ENCODE measurements around the gene ACOX3.
"Not testable (repeated sequence)": the region's sequence is repeated elsewhere in the genome, so short reads cannot be mapped to it uniquely, and the experiment has no call there.

The ACOX3 gene

DNA sequence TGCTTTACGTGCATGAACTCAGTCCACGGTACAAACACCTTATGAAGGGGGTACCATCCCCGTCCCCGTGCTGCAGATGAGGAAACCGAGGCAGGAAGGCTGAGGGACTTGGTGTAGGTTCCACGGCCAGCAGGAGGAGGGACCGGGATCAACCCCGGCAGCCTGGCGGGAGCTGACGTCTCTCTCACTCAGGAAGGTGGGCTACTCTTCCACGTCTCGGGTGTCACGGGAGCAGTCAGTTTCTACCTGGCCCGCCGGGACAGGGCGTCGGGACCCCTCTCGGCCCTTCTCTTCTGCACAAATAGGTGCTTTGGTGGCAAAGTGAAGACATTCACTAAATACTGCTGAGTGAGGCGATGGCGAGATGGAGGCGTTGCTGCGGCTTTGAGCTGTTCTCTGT, 53.3 kb downstream of the ACOX3 start:
- no peak for DNase-seq (ENCODE audit: low read depth in 3 of 3)

DNA sequence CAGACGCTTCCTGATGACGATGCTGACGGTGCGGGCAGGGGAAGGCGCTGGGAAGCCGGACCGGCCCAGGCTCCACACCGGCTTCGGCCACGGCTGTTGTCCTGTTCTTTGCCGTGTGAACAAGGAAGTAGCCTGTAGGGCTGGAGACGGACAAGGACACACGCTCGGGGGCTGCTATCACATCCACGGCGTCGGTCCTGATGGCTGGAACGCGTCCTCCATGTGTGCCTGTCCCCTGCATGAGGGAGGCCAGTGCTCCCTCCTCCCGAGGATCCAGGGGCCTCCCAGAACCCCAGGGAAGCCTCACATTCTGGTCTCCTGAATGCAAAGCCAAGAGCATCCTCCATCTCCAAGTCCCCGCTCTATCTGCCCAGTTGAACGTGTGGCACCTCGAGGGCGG, 53.8 kb downstream of the ACOX3 start:
- no peak for DNase-seq (ENCODE audit: low read depth in 3 of 3)

DNA sequence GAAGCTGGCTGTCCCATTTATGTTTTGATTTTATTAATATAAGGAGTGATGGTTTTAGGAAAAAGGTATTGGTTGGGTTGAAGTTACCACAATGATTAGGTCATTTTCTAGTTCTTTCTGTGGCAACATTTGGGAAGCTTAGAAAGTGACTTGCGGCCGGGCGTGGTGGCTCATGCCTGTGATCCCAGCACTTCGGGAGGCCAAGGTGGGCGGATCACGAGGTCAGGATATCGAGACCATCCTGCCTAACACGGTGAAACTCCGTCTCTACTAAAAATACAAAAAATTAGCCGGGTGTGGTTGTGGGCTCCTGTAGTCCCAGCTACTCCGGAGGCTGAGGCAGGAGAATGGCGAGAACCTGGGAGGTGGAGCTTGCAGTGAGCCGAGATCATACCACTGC, 54.4 kb downstream of the ACOX3 start:
- not testable (repeated sequence) for DNase-seq (ENCODE audit: low read depth in 3 of 3)

DNA sequence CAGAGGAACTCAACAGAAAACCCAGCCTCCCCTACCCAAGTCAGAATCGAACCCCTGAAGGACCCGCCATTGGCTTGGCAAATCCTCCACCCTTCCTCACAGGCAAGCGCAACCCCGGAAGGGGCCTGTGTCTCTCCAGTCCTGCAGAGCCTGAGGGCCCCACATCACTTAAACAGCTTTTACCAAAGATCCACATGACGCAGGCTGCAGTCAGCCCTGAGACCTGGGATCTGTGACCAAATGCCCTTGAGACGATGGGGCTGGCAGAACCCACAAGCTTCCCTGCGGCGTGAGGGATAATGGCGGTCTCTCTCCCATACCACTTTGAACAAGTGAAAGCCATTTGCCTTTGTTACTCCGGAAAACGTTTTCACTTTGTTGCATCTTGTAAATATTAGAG, 54.9 kb downstream of the ACOX3 start:
- DNase-seq (ENCODE audit: low read depth in 3 of 3) = no peak

DNA sequence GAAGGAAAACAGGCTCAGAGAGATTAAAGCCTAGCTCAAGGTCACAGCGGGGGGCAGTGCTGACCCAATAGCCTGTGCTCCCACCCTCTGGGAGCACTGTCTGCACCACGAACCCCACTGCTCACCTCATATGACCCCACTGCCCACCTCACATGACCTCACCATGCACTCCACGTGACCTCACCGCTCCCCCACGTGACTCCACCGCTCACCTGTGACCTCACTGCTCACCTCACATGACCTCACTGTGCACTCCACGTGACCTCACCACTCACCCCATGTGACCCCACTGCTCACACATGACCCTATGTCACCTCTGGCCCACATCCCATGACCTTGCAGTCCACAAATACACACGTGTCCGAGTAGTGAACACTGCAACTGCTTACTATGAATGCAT, 55.4 kb downstream of the ACOX3 start:
- no peak for DNase-seq (ENCODE audit: low read depth in 3 of 3)

DNA sequence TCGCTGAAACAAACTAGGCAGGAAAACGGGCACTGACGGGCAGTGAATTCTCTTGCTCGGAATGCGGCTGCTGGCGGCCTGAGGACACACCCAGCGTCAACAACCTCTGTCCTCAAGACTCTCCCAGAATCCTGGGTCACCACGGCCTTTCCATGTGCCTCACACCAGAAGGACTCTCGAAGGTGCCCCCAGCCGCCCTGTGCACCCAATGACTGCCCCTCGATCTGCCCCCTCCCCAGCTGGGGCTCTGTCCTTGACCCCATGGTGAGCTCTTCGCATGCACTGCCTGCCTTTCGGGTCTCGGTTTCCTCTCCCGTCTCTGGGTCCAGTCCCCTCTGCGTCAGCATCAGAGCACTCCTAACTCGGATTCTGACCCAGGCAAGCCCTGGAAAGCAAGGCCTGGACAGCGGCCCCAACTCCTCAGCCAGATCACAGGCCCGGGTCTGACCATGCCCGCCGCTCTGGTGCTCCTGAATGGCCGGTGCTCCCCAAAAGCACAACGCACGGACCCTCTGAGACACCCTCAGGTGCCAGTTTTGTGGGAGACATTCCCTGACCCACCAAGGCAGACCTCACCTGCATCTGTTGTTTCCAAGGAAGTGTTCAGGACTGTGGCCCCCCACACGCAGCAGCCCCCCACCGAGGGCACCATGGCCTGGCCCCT, 56.0 kb downstream of the ACOX3 start:
- no peak for DNase-seq (ENCODE audit: low read depth in 3 of 3)

DNA sequence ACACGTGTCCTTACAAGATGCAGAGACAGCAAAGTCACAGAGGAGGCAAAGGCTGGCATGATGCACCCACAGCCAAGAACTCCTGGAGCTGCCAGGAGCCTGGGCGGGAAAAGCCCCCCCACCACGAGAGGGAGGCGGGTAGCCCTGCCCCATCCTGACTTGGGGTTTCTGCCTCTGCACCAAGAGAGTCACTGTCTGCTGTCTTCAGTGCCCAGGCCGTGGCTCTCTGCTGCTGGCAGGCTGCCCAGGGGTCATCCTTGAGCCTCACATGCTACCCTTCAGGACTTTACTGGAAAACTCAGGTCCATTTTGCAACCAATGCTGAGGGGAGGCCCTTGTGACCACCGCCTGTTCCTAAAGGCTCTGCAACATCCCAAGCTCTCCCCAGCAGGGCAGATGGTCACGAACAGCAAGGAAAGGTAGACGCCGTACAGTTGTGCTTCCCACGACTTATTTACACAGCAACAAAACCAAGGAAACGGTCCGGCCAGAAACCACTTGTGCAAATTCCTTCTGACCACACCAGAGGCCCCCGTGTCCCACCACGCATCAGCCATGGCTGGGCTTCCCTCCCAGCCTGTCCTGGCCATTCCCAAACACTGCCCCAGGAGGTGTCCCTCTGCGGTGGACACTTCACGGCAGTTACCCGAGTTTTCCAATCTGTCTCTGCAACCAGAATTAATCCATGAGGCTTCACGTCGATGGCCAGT, 56.9 kb downstream of the ACOX3 start:
- no peak for DNase-seq (ENCODE audit: low read depth in 3 of 3)

DNA sequence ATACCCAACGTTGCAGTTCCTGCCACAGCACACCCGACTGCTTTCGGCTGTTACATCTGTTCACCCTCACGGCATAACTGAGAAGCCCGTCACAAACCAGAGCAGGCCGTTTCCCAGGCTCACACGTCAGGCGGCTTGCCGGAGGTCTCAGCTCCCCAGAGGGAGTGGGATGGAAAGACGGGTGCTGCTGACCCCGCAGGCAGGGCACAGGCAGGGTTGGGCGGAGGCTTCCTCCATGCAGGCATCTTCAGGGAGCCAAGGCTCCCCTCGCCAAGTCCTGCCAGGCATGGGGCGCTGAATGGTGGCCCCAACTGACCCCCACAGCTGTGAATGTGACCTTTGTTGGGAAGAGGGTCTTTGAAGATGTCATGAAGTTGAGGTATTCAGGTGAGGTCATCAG, 57.5 kb downstream of the ACOX3 start:
- DNase-seq (ENCODE audit: low read depth in 3 of 3) = no peak

DNA sequence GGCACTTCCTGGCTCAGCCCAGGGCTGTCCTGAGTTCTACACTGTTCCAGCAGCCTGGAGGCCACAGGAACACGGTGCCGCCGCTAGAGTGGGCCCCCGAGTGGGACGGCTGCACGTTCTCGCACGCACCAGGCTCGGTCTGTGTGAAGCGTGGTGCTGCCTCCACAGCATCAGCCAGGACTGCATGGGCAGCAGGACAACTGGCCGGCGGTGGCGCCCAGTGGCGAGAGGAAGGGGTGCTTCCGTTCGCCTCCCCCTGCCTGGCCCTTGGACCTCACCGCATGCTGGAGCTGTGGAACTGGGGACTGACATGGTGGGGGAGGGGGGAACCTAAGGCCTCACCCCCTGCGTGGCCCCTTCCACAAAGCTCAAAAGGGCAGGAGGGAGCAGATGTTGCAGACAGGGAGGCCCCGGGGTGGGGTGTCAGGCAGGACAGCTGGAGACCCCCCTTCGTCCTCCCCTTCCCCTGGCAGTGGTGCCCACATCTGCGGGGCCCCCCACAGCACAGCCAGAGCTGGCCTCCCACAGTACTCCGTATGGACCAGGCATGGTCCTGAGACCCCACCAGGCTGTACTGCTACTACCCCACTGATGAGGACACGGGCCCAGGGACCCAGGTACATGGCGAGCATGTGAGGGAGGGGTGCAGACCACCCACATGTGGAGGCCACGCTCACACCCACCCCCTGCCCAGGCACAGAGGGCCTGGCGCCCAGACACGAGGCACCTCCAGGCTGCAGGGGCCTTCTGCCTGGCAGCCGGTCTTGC, 58.5 kb downstream of the ACOX3 start:
- DNase-seq (ENCODE audit: low read depth in 3 of 3) = no peak

DNA sequence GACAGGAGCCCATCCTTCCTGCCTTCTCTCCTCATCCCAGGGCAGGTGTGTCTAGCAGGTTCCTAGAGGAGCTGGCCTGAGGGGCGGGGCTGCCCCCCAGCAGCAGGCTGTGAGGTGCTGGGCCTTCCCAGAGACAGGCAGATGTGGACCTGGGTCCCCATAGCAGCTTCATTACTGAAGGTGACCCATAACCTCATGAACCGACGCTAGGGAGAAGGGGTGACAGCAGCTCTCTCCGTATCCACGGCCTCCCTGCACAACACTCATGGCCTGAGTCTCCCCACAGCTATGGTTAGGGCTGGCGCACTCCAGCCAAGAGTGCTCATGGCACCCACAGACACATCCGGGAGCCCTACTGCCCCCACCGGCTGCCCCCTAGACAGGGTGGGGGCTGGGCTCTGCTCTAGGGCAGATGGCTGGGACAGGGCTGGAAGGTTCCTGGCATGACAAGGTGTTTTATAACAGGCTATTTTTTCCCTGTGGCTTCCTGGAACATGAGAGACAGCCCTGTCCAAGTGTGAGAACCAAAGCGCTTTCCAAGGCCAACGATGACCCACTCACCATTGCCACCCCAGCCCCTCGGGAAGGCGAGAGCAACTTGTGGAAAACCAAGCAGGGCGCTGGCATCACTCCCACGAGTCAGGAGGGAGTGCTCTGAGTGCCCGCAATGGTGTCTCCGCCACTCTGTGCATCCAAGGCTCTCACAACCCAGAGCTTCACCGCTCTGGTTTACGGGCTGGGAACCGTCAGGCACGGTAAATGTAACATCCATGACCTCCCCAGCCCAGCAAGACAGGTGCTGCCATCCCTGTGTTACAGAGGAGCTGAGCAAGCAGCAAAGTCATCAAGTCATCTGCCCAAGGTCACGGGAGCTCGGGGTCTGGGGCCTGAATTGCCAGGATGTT, 59.8 kb downstream of the ACOX3 start:
- no peak for DNase-seq (ENCODE audit: low read depth in 3 of 3)

DNA sequence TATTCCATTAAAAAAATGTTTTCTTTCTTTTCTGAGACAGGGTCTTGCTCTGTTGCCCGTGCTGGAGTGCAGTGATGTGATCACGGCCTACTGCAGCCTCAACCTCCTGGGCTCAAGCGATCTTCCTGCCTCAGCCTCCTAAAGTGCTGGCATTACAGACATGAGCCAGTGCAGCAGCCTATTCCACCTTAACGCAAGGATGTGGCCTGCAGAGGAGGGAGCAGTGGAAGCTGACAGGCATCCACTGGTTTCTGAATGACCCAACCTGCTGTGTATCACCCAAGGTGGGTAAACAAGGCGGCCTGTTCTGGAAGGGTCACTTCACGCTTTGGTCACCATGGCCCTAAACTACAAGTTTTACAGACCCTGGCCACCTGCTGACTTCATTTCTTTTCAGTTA, 60.8 kb downstream of the ACOX3 start:
- DNase-seq (ENCODE audit: low read depth in 3 of 3) = no peak

DNA sequence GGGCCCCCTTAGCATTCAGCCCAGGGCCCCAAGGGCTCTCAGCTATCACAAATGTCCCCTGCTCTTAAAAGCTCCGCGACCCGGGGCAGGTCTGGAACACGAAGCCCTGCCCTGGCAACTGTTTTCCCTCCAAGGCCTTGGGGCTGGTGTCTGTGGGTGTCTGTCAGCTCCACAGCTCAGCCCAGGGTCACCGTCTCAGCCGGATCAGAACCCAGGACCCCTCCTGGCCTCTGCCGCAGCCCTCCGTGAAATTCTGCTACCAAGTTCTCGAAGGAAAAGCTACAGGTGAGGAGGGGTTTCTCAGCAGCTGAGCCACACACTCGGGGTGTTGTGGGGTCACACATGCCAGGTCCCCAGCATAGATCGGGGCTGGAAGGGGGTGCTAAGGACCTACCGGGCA, 61.2 kb downstream of the ACOX3 start:
- DNase-seq (ENCODE audit: low read depth in 3 of 3) = no peak

DNA sequence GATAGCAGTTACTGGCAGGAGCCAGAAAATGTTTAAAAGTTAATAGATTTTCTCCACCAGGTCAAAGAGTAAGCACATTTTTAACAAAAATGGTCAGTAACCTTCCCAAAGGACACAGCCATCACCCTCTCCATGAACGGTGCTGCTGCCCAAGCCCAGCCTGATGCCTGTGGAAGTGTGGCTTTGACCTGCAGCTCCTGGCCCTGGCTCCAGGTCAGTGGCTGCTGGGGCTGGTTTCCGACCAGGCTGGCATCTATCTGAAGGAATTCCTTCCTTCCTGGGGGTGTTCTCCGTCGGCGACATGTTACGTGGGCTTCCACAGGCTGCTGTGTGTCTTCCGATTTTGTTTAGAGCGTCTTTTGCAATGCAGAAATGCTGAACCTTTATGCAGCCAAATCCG, 61.7 kb downstream of the ACOX3 start:
- no peak for DNase-seq (ENCODE audit: low read depth in 3 of 3)

DNA sequence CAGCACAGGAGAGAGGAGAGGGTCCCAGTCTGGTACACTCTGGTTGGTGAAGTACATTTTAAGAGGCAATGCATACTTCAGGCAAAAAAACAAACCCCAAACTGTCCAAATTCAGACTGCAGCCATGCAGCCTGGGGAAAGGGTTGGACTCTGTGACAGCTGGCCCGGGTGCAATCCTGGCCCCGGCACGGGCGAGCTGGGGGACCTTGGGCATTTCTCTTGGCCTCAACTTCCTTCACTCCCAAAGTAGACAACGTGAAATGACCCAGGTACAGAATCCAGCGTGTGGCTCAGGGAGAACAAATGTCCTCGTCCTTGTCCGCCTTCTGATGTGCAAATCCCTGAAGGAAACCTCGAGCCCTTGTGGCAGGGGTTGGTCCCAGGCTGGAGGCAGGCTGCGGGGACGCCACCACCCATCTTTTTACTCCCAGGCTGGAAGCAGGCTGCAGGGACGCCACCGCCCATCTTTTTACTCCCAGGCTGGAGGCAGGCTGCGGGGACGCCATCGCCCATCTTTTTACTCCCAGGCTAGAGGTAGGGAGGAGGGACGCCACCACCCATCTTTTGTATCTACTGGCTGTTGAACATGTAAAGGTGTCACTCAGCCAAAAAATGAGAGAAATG, 62.3 kb downstream of the ACOX3 start:
- DNase-seq (ENCODE audit: low read depth in 3 of 3) = no peak

DNA sequence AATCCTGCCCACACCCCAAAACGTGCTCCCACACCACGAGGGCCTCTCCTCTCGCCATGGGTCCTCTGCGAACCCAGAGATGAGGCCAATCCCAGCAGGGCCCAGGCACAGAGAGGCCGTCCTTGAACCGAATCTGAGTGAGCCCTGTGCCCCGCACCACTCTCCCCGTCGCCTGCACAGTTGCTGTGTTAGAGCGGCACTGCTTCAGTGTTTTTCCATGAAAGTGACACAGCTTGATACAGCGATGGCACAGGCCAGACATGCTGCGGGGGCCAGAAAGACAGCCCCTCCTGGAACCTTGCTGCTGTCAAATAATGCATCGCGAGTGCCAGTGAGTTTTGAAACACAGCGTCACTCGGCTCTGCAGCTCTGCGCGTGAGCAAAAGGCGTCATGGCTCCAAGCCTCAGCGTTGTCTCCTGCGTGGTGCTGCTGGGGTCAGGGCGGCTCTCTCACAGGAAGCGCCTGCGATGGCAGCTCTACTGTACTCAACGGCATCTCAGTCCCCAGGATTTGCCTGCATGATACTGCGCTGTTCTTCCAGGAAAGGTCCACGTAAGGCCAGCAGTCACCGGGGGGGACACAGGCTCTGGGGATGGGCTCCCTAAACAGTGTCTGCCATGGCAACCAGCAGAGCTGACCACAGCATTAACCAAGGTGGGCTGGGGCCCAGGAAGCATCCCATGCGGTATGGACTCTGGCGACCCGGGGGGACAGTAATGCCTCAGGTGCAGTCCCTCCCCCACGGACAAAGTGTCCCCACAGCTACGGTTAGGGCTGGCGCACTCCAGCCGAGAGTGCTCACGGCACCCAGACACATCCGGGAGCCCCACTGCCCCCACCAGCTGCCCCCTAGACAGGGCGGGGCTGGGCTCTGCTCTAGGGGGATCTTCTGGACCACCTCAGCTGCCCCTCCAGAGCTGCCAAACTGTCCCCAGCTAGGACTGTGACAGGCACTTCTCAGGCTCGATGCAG, 63.1 kb downstream of the ACOX3 start:
- no peak for DNase-seq (ENCODE audit: low read depth in 3 of 3)

DNA sequence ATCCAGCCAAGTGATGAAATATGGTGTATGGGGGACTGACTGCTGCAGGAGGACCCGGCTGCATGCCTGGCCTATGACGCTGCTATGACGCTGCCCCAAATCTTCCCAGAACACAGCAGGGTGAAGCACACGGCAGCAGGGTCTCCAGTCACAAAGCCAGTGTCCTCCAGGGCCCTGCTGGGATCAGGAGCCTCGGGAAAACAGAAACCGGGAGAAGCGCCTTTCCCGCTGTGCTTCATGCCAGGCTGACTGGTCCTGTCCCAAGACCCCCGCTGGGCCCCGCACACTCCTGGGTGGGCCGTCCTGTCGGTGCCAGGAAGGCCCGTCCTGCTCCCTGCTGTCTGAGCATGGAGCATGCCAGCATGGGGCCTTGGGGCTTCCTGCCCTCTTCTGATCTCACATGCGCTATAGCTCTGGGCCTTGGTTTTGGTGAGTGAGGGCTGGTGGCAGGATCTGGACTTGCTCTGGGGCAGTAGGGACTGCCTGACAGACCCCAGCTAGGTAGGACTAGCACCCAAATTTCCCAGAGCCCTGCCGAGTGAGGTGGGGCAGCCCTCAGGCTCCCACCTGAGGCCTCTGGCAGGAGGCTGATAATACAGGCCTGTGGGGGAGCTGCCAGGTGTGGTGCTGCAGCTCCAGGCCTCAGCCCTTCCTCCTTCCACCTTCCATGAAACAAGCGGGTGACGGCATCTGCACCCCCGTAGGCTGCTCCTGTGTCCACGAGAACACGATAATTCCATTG, 64.0 kb downstream of the ACOX3 start:
- no peak for DNase-seq (ENCODE audit: low read depth in 3 of 3)

DNA sequence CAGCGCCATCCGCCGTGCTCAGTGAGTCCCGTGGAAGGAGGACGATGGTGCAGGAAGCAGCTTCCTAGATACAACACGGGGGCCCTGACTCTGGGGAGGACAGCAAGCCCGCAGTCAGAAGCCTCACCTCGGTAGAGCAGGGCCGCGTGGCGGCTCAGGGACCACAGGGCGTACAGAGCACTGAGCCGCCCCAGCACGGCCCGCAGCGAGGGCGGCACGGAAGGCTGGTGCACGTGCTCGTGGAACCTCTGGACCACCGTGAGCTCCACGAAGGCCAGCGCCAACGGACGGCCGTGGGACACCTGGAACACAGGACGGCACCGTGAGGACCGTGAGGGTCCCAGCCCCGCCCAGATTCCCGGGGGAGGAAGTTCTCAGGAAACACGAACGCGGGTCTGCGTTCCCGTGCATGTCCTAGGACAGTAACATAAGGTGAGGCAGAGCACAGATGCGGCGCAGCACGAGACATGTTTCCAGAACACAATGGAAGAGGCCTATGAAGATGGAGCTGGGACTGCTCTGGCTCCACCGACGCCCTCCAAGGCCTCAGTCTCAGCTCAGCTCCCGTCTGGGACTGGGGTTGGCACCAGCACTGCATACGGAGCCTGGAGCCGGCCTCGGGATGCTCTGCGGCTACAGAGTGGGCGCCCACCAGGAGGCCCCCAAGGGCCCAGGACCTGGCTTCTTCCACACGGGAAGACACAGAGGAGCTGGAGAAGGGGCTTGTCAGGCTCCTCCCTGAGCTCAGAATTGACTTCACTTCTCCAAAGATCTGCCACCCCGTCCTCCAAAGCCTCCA, 65.5 kb downstream of the ACOX3 start:
- no peak for DNase-seq (ENCODE audit: low read depth in 3 of 3)

DNA sequence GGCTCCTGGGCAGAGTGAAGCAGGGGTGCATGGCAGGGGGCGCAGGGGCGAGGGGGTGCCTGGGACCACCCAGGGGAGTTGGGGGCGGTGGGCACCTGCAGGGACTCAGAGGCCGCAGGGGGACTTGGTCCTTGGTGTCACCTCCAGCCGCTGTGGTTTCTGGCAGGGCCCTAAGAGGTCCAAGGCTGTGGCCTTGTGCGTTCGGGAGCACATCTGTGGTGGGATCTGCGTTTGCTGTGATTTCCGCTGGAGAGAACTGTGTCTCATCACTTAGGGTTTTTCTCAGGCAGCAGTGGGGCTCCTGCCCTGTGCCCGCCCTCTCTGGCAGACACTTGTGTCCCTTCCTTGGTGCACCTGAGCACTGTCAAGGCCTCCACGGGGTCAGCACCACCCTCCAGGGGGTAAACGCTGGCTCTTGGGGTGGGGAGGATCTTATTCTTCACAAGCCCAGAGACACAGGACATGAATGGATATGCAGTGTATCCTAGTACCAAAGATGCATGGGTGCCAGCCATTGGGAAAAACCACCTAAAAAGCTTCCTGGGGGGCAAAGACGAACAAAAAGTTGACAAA, 66.5 kb downstream of the ACOX3 start:
- no peak for DNase-seq (ENCODE audit: low read depth in 3 of 3)

All from stimulated activated CD4-positive, alpha-beta T cell treated with anti-CD3 and anti-CD28 coated beads, TNF-alpha, amount 100 ng/mL, for 4 hours (primary cell).